SK-N-SH treated with all-trans-retinoic acid at 6 μM for 48 hours (cell line): Measurements from ENCODE around the gene DGCR2.
"Not testable (repeated sequence)": the region's sequence is repeated elsewhere in the genome, so short reads cannot be mapped to it uniquely, and the experiment has no call there.

Source experiments
- ATAC-seq: fragments of 200-7000 bp; cut with Tn5 transposase; 3 replicates; pipeline ENCODE4 v1.9.1; 2020; ENCODE audit warnings: mild to moderate bottlenecking, moderate library complexity
- ARNTL ChIP-seq: fragments of 450-650 bp; formaldehyde crosslinking; IDR thresholded peaks from 2 replicates; pipeline ENCODE4 v1.5.0; 2020; ENCODE audit warnings: low read depth, mild to moderate bottlenecking, moderate library complexity, borderline replicate concordance
- CSDC2 ChIP-seq: fragments of 250-450 bp; sonication (Bioruptor Pico); IDR thresholded peaks from 2 replicates; pipeline ENCODE4 v1.5.0; 2020; ENCODE audit warnings: mild to moderate bottlenecking, moderate library complexity
- GLIS3 ChIP-seq: fragments of 250-450 bp; sonication (Bioruptor Pico); IDR thresholded peaks from 2 replicates; pipeline ENCODE4 v1.5.0; 2020; ENCODE audit warnings: mild to moderate bottlenecking, moderate library complexity
- ISL1 ChIP-seq: fragments of 250-450 bp; sonication (Bioruptor Pico); IDR thresholded peaks from 2 replicates; pipeline ENCODE4 v2.1.2; 2022; ENCODE audit warnings: mild to moderate bottlenecking, moderate library complexity
- OSR1 ChIP-seq: fragments of 250-450 bp; sonication (Bioruptor Pico); IDR thresholded peaks from 2 replicates; pipeline ENCODE4 v1.8.0; 2022; ENCODE audit warnings: moderate library complexity, mild to moderate bottlenecking, inconsistent platforms
- PATZ1 ChIP-seq: fragments of 250-450 bp; sonication (Bioruptor Pico); IDR thresholded peaks from 2 replicates; pipeline ENCODE4 v1.8.0; 2020; ENCODE audit warnings: mild to moderate bottlenecking, moderate library complexity, borderline replicate concordance
- POU6F1 ChIP-seq: fragments of 250-450 bp; sonication (Bioruptor Pico); IDR thresholded peaks from 2 replicates; pipeline ENCODE4 v1.8.0; 2021; ENCODE audit warnings: low read depth, mild to moderate bottlenecking, moderate library complexity, borderline replicate concordance
- RARB ChIP-seq: fragments of 250-450 bp; sonication (Bioruptor Pico); IDR thresholded peaks from 2 replicates; pipeline ENCODE4 v1.8.0; 2021; ENCODE audit warnings: mild to moderate bottlenecking, moderate library complexity
- TOX ChIP-seq: fragments of 250-450 bp; sonication (Bioruptor Pico); IDR thresholded peaks from 2 replicates; pipeline ENCODE4 v1.8.0; 2021; ENCODE audit warnings: mild to moderate bottlenecking, moderate library complexity, borderline replicate concordance
- TSHZ2 ChIP-seq: fragments of 250-450 bp; sonication (Bioruptor Pico); IDR thresholded peaks from 2 replicates; pipeline ENCODE4 v1.5.0; 2020; ENCODE audit warnings: mild to moderate bottlenecking, moderate library complexity
- ZC3H10 ChIP-seq: fragments of 250-450 bp; sonication (Bioruptor Pico); IDR thresholded peaks from 2 replicates; pipeline ENCODE4 v1.5.1; 2021; ENCODE audit warnings: mild to moderate bottlenecking, moderate library complexity
- ZFP3 ChIP-seq: fragments of 250-450 bp; sonication (Bioruptor Pico); IDR thresholded peaks from 2 replicates; pipeline ENCODE4 v1.5.0; 2020; ENCODE audit warnings: mild to moderate bottlenecking, moderate library complexity
- ZFP30 ChIP-seq: fragments of 450-650 bp; formaldehyde crosslinking; IDR thresholded peaks from 2 replicates; pipeline ENCODE4 v1.5.0; 2022; ENCODE audit warnings: mild to moderate bottlenecking, moderate library complexity
- ZNF565 ChIP-seq: fragments of 450-650 bp; formaldehyde crosslinking; conservative IDR thresholded peaks from 2 replicates; pipeline ENCODE4 v1.5.0; 2020; ENCODE audit warnings: low read depth, mild to moderate bottlenecking, moderate library complexity
- ZNF70 ChIP-seq: fragments of 450-650 bp; formaldehyde crosslinking; IDR thresholded peaks from 2 replicates; pipeline ENCODE4 v1.5.0; 2020; ENCODE audit warnings: mild to moderate bottlenecking, moderate library complexity
- ZNF8 ChIP-seq: fragments of 450-650 bp; formaldehyde crosslinking; IDR thresholded peaks from 2 replicates; pipeline ENCODE4 v1.5.0; 2020; ENCODE audit warnings: mild to moderate bottlenecking, moderate library complexity

The DGCR2 gene

GRCh38 chr22:19016081-19016766 is 106.0 kb downstream of the DGCR2 start:
- ATAC-seq = no peak
- TF ChIP-seq OSR1 (CRISPR knock-in tag) (no peak), ISL1 (CRISPR knock-in tag) (no peak)
- TF ChIP-seq, all 23 proteins: peak for 0

- no peak for ATAC-seq
- TF ChIP-seq GLIS3 (CRISPR knock-in tag) (no peak), OSR1 (CRISPR knock-in tag) (no peak), CSDC2 (CRISPR knock-in tag) (no peak), PATZ1 (no peak), RARB (no peak), ZNF8 (CRISPR knock-in tag) (no peak), ZFP30 (CRISPR knock-in tag) (no peak), ZFP3 (no peak), ZNF565 (CRISPR knock-in tag) (no peak), TSHZ2 (CRISPR knock-in tag) (no peak), TOX (CRISPR knock-in tag) (no peak), ZC3H10 (CRISPR knock-in tag) (no peak), POU6F1 (no peak), ZNF70 (CRISPR knock-in tag) (no peak)
- TF ChIP-seq, all 23 proteins: peak for 0
Measured at GRCh38 chr22:19014886-19015285, 107.3 kb downstream of the DGCR2 start.

GRCh38 chr22:19013881-19014598 is 108.2 kb downstream of the DGCR2 start:
- ATAC-seq = not testable (repeated sequence)

- ATAC-seq = not testable (repeated sequence)
Measured at GRCh38 chr22:19013411-19013810, 108.8 kb downstream of the DGCR2 start.

- TF ChIP-seq ZNF8 (CRISPR knock-in tag) (no peak), POU6F1 (no peak), TOX (CRISPR knock-in tag) (no peak), RARB (no peak), ARNTL (CRISPR knock-in tag) (no peak)
- no peak for ATAC-seq
Measured at GRCh38 chr22:19012308-19012986, 109.8 kb downstream of the DGCR2 start.

GRCh38 chr22:19011611-19012010 is 110.6 kb downstream of the DGCR2 start:
- ATAC-seq = not testable (repeated sequence)
